K562 (cell line): ENCODE measurements around the gene ANKRD11.

ENCODE experiments used
- JUND ChIP-seq, 2 experiments: IDR thresholded peaks; 2 replicates in 1 of 2; 3 replicates in 1 of 2; pipeline ENCODE4 v1.6.1; 2011; ENCODE audit warnings: borderline replicate concordance in 2 of 2, low read depth in 2 of 2, low read length in 2 of 2, improper control_type of control experiment in 1 of 2, missing biosample characterization in 1 of 2, missing genetic modification characterization in 1 of 2, missing genetic modification reagents in 1 of 2
- TCF7L2 ChIP-seq: fragments of 150-350 bp; IDR thresholded peaks from 2 replicates; pipeline ENCODE4 v1.6.1; 2016; ENCODE audit warnings: low read depth, mild to moderate bottlenecking, low read length, moderate library complexity

DNA sequence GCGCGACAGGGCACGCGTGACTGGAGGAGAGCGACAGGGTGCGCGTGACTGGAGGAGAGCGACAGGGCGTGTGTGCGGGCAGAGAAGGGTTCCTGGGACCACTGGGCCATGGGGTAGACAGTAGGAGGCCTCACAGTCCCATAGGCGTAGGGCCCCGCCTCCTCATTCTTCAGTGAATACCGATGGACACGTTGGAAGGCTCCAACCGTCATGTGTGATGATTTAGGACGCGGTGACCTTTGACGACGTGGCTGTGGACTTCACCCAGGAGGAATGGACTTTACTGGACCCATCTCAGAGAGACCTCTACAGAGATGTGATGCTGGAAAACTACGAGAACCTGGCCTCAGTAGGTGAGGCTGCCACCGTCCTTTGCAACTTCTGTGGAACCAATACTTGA is 267.4 kb downstream of the ANKRD11 start:
- TF ChIP-seq TCF7L2 (no peak), JUND (IDR thresholded peaks at IDR 0.05; ENCODE audit: borderline replicate concordance, low read depth, low read length) (no peak), JUND (tag; IDR thresholded peaks at IDR 0.05; ENCODE audit: borderline replicate concordance, low read depth, low read length) (no peak)
